ENCODE measurements around the gene SLCO1A2.

SLCO1A2 gene

GRCh38 chr12:21252070-21252469 is 82.6 kb downstream of the SLCO1A2 start:
- TF ChIP-seq CTCF (IDR thresholded peaks at IDR 0.05; ENCODE audit: insufficient read depth, missing control alignments): no peak
- no peak for FAIRE-seq
- DNase-seq (ENCODE audit: insufficient read length, low spot score): no peak

GRCh38 chr12:21248679-21249078 is 86.0 kb downstream of the SLCO1A2 start:
- peak; percentile 34 for TF ChIP-seq CTCF (IDR thresholded peaks at IDR 0.05; ENCODE audit: insufficient read depth, missing control alignments)
- no peak for FAIRE-seq
- no peak for DNase-seq (ENCODE audit: insufficient read length, low spot score)

GRCh38 chr12:21239866-21240265 is 94.9 kb downstream of the SLCO1A2 start:
- TF ChIP-seq CTCF (IDR thresholded peaks at IDR 0.05; ENCODE audit: insufficient read depth, missing control alignments): no peak
- FAIRE-seq: no peak
- no peak for DNase-seq (ENCODE audit: insufficient read length, low spot score)

DNA sequence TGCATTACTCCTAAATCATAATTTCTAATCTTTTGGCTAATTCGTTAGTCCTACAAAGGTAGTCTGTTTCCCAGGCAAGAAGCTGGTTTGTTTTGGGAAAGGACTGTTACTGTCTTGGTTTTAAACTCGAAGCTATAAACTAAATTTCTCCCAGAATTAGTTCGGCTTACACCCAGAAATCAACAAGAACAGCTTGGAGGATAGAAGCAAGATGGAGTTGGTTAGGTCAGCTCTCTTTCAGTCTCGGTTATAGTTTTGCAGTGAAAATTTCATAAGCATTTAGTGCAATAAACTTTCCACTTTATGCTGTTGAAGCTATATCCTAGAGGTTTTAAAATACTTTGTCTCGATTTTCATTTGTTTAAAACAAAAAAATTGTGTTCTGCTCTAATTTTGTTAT is 100.3 kb downstream of the SLCO1A2 start:
- no peak for FAIRE-seq
- no peak for TF ChIP-seq CTCF (IDR thresholded peaks at IDR 0.05; ENCODE audit: insufficient read depth, missing control alignments)
- DNase-seq (ENCODE audit: insufficient read length, low spot score): no peak

DNA sequence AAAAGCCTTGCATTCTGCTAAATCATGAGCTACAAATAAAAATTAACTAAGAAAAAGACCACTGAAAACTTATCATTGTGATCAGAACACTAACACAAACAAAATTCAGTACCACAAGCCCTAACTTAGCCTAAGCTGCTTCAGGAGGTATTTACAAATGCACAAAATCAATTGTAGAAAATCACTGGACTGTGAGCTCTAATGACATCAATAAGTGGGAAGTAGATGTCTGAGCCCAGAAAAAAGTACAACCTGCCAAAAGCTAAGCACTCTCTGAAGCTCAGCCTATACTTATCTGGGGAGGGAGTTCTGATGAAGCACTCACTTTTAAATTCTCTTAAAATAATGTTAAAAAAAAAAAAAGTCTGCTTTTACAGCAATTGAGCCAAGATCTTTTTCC is 110.8 kb downstream of the SLCO1A2 start:
- no peak for DNase-seq (ENCODE audit: insufficient read length, low spot score)
- no peak for TF ChIP-seq CTCF (IDR thresholded peaks at IDR 0.05; ENCODE audit: insufficient read depth, missing control alignments)
- FAIRE-seq: no peak

DNA sequence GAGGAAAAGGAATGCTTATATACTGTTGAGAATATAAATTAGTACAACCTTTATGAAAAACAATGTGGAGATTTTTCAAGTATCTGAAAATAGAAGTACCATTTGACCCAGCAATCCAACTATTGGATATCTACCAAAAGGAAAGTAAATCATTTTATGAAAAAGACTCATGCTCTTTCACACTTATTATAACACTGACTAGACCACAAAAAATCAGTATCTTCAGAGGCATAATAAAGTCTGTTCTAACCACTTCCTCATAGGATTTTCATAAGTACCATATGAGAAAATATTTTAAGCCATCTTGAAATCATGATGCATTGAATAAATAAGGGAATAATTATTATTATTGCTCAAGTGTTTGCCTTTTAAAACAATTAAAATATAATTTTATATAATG is 112.9 kb downstream of the SLCO1A2 start:
- FAIRE-seq: no peak
- TF ChIP-seq CTCF (IDR thresholded peaks at IDR 0.05; ENCODE audit: insufficient read depth, missing control alignments): no peak
- no peak for DNase-seq (ENCODE audit: insufficient read length, low spot score)

GRCh38 chr12:21221072-21221471 is 113.6 kb downstream of the SLCO1A2 start:
- no peak for FAIRE-seq
- no peak for TF ChIP-seq CTCF (IDR thresholded peaks at IDR 0.05; ENCODE audit: insufficient read depth, missing control alignments)

More at GRCh38 chr12:21221072-21221471, 113.6 kb downstream of the SLCO1A2 start:
- no peak for DNase-seq (ENCODE audit: insufficient read length, low spot score)
